Measurements from ENCODE around the gene SBNO2.

- TF ChIP-seq, protein P1, sequence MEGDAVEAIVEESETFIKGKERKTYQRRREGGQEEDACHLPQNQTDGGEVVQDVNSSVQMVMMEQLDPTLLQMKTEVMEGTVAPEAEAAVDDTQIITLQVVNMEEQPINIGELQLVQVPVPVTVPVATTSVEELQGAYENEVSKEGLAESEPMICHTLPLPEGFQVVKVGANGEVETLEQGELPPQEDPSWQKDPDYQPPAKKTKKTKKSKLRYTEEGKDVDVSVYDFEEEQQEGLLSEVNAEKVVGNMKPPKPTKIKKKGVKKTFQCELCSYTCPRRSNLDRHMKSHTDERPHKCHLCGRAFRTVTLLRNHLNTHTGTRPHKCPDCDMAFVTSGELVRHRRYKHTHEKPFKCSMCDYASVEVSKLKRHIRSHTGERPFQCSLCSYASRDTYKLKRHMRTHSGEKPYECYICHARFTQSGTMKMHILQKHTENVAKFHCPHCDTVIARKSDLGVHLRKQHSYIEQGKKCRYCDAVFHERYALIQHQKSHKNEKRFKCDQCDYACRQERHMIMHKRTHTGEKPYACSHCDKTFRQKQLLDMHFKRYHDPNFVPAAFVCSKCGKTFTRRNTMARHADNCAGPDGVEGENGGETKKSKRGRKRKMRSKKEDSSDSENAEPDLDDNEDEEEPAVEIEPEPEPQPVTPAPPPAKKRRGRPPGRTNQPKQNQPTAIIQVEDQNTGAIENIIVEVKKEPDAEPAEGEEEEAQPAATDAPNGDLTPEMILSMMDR (IDR thresholded peaks at IDR 0.05) = no peak
- TF ChIP-seq POLR2A (IDR thresholded peaks at IDR 0.05) = no peak
Measured at GRCh38 chr19:1158885-1159448, 15.1 kb downstream of the SBNO2 start.

All from Peyer's patch (tissue), 4 donors.